ENCODE data around the gene MOCOS.
A peak's percentile ranks its signal among the peaks of the same experiment; 100 is the strongest.

MOCOS gene

GRCh38 chr18:36275561-36275960 is 88.3 kb downstream of the MOCOS start:
- TF ChIP-seq CREB1 (IDR thresholded peaks at IDR 0.05; ENCODE audit: low read depth) (no peak), EP300 (IDR thresholded peaks at IDR 0.05; ENCODE audit: borderline replicate concordance) (no peak), REST (IDR thresholded peaks at IDR 0.05; ENCODE audit: low read depth) (peak; percentile 57), USF1 (IDR thresholded peaks at IDR 0.05) (no peak), FOXM1 (IDR thresholded peaks at IDR 0.05; ENCODE audit: borderline replicate concordance, low read depth) (no peak), NFIC (IDR thresholded peaks at IDR 0.05) (no peak), TCF12 (IDR thresholded peaks at IDR 0.05; ENCODE audit: low read depth) (no peak), CEBPB (IDR thresholded peaks at IDR 0.05) (no peak)
- TF ChIP-seq, protein P1, sequence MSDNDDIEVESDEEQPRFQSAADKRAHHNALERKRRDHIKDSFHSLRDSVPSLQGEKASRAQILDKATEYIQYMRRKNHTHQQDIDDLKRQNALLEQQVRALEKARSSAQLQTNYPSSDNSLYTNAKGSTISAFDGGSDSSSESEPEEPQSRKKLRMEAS (IDR thresholded peaks at IDR 0.05) = no peak

GRCh38 chr18:36279001-36279400 is 91.7 kb downstream of the MOCOS start:
- TF ChIP-seq EGR1 (IDR thresholded peaks at IDR 0.05) = no peak
- no peak for TF ChIP-seq ZBTB7A (IDR thresholded peaks at IDR 0.05; ENCODE audit: low read depth)
- no peak for TF ChIP-seq CREB1 (IDR thresholded peaks at IDR 0.05; ENCODE audit: low read depth)
- no peak for TF ChIP-seq USF1 (IDR thresholded peaks at IDR 0.05)
- TF ChIP-seq, protein P1 (IDR thresholded peaks at IDR 0.05) = no peak
- no peak for TF ChIP-seq RAD21 (IDR thresholded peaks at IDR 0.05; ENCODE audit: low read depth)
- TF ChIP-seq NFIC (IDR thresholded peaks at IDR 0.05) = no peak
- TF ChIP-seq TAF1 (IDR thresholded peaks at IDR 0.05; ENCODE audit: low read depth) = no peak
- TF ChIP-seq TEAD4 (IDR thresholded peaks at IDR 0.05) = no peak
- TF ChIP-seq FOXM1 (IDR thresholded peaks at IDR 0.05; ENCODE audit: borderline replicate concordance, low read depth) = no peak

DNA sequence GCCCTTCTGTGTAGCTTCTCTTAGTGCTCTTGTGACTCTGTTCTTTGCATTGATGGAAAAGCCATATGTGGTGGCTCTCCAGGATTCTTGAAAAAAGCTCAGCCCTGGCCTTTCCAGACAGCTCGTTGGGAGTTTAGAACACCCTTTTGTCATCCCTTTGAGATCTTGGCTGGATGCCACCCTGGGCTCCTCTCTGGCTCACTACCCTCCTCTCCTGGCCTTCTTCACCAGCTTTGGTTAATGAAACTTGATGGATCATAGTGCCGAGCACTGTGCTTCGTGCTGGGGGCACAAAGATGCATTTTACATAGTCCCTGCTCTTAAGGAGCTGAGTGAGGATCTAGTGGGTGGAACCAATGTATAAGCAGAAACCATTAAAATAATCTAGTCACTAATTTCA is 94.6 kb downstream of the MOCOS start:
- TF ChIP-seq, protein P1 (IDR thresholded peaks at IDR 0.05) = no peak
- TF ChIP-seq USF1 (IDR thresholded peaks at IDR 0.05) (no peak), CEBPB (IDR thresholded peaks at IDR 0.05) (no peak), YY1 (IDR thresholded peaks at IDR 0.05; ENCODE audit: low read depth) (no peak), TEAD4 (IDR thresholded peaks at IDR 0.05) (no peak), TCF12 (IDR thresholded peaks at IDR 0.05; ENCODE audit: low read depth) (no peak), CREB1 (IDR thresholded peaks at IDR 0.05; ENCODE audit: low read depth) (no peak)

GRCh38 chr18:36283448-36283847 is 96.2 kb downstream of the MOCOS start:
- TF ChIP-seq EGR1 (IDR thresholded peaks at IDR 0.05) (no peak), RAD21 (IDR thresholded peaks at IDR 0.05; ENCODE audit: low read depth) (no peak), CREB1 (IDR thresholded peaks at IDR 0.05; ENCODE audit: low read depth) (no peak), FOXM1 (IDR thresholded peaks at IDR 0.05; ENCODE audit: borderline replicate concordance, low read depth) (no peak), ZBTB7A (IDR thresholded peaks at IDR 0.05; ENCODE audit: low read depth) (no peak), CEBPB (IDR thresholded peaks at IDR 0.05) (no peak)

DNA sequence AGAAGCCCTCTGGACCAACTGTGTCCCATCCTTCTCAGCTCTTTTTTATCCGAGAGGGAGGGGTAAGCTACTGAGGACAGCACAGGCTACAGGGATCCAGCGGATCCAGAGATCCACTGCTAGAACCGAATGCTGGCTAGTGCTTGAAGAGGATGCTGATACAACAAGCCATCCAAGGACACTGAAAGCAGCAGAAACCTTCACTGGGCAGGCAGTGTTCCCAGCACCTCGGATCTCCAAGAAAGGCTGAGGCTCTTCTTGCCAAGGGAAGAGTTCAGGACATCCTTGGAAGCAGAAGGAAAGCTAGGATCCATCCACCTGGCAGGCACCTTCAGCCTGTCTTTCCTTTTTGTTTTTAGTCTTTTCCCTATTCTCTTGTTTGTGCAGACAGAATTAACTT is 97.0 kb downstream of the MOCOS start:
- TF ChIP-seq NFIC (IDR thresholded peaks at IDR 0.05) (no peak), EGR1 (IDR thresholded peaks at IDR 0.05) (no peak), TCF12 (IDR thresholded peaks at IDR 0.05; ENCODE audit: low read depth) (no peak), EP300 (IDR thresholded peaks at IDR 0.05; ENCODE audit: borderline replicate concordance) (no peak), TAF1 (IDR thresholded peaks at IDR 0.05; ENCODE audit: low read depth) (no peak), ZBTB7A (IDR thresholded peaks at IDR 0.05; ENCODE audit: low read depth) (no peak), TEAD4 (IDR thresholded peaks at IDR 0.05) (no peak), RAD21 (IDR thresholded peaks at IDR 0.05; ENCODE audit: low read depth) (no peak), USF1 (IDR thresholded peaks at IDR 0.05) (no peak), YY1 (IDR thresholded peaks at IDR 0.05; ENCODE audit: low read depth) (no peak), REST (IDR thresholded peaks at IDR 0.05; ENCODE audit: low read depth) (no peak)
- TF ChIP-seq, protein P1 (IDR thresholded peaks at IDR 0.05) = no peak
